Natural killer cell (primary cell): ENCODE measurements around the gene FBXL17. TPM values are rescaled to one million over a fixed set of nuclear protein-coding genes. Genes with fewer than 3 reads are reported as not detected.

Experiments used
- ATAC-seq, 3 donors: fragments of 150-1000 bp in 2 of 3; fragments of 200-7000 bp in 1 of 3; cut with Tn5 transposase; 1 replicate in 1 of 3; 2 replicates in 2 of 3; pipeline ENCODE4 v1.10.0; 2021; ENCODE audit warnings: mild to moderate bottlenecking in 2 of 3, moderate library complexity in 2 of 3
- DNase-seq, 2 donors: peaks; one replicate each; pipeline versions ENCODE4 v3.0.0 to v3.0.0-alpha.2; 2013 to 2021; ENCODE audit warnings: mixed read lengths in 1 of 2
- H3K27ac ChIP-seq: one replicate; pipeline ENCODE4 v1.5.1; 2013; ENCODE audit warnings: mild to moderate bottlenecking, low read length
- H3K27me3 ChIP-seq: one replicate; pipeline ENCODE4 v1.6.1; 2013; ENCODE audit warnings: low read length; ENCODE audit not compliant: control insufficient read depth, insufficient read depth
- H3K36me3 ChIP-seq: one replicate; pipeline ENCODE4 v1.6.1; 2013; ENCODE audit warnings: low read length; ENCODE audit not compliant: control insufficient read depth, insufficient read depth
- H3K4me1 ChIP-seq: one replicate; pipeline ENCODE4 v1.6.1; 2013; ENCODE audit warnings: low read length; ENCODE audit not compliant: control insufficient read depth, insufficient read depth
- H3K4me3 ChIP-seq: one replicate; pipeline ENCODE4 v1.5.1; 2013; ENCODE audit warnings: low read length
- H3K9me3 ChIP-seq: one replicate; pipeline ENCODE4 v1.6.1; 2013; ENCODE audit warnings: low read length; ENCODE audit not compliant: control insufficient read depth, insufficient read depth
- H3K27ac Mint-ChIP-seq, 2 donors: one replicate each; pipeline ENCODE4 v1.8.0; 2022; ENCODE audit warnings: mild to moderate bottlenecking in 2 of 2, mixed read lengths in 2 of 2, moderate library complexity in 1 of 2
- H3K27me3 Mint-ChIP-seq, 2 donors: one replicate each; pipeline ENCODE4 v1.8.0; 2022; ENCODE audit warnings: low read depth in 2 of 2, mixed read lengths in 2 of 2
- H3K36me3 Mint-ChIP-seq: one replicate; pipeline ENCODE4 v1.8.0; 2022; ENCODE audit warnings: mixed read lengths
- H3K4me1 Mint-ChIP-seq, 2 donors: one replicate each; pipeline ENCODE4 v1.8.0; 2022; ENCODE audit warnings: mixed read lengths in 2 of 2
- H3K4me3 Mint-ChIP-seq: one replicate; pipeline ENCODE4 v1.8.0; 2022; ENCODE audit warnings: mild to moderate bottlenecking, moderate library complexity, mixed read lengths
- H3K9me3 Mint-ChIP-seq, 2 donors: one replicate each; pipeline ENCODE4 v1.8.0; 2022; ENCODE audit warnings: mixed read lengths in 2 of 2
- CTCF ChIP-seq: fragments of 200-600 bp; IDR thresholded peaks from one replicate; pipeline ENCODE4 v1.8.0; 2022; ENCODE audit warnings: antibody characterized with exemption
- WGBS: methylation state at CpG from one replicate; pipeline ENCODE4 v1.1.7; 2013; ENCODE audit warnings: missing lambda C conversion rate; ENCODE audit not compliant: insufficient coverage; 5-methylcytosine and 5-hydroxymethylcytosine counted together
- intact Hi-C: fragments of 100-400 bp; cut with micrococcal nuclease; formaldehyde crosslinking; loops from one replicate; pipeline ENCODE4 v1.14.2; 2022
- total RNA-seq, 4 donors: library from RNA; stranded (reverse); fragments of 120-200 nt in 1 of 4; gene quantifications; one replicate each; pipeline versions ENCODE4 v1.2.3 to v1.2.4, GENCODE V29; 2013 to 2022

The FBXL17 gene
- total RNA-seq, 3 donors from 2014 or later (not counting 1 experiment from before 2014, with no cell fraction given): 34.2 to 46.8 (median 34.9) TPM

GRCh38 chr5:108379722-108380530 is 2.0 kb downstream of the FBXL17 start:
- H3K27ac Mint-ChIP-seq: peak overlapping the region; percentile 93 to 94
- H3K4me1 ChIP-seq: peaks cover 8% of the 10 kb centered on the region
- DNase-seq (peak in 1 of 2 donors; percentile 45), ATAC-seq (no peak)
- H3K27me3 ChIP-seq: no peaks in the 10 kb centered on the region
- H3K9me3 Mint-ChIP-seq: peaks cover 3 to 9% of the 10 kb centered on the region in 2 donors
- H3K36me3 Mint-ChIP-seq: peaks cover 21% of the 10 kb centered on the region
- H3K27me3 Mint-ChIP-seq: no peaks in the 10 kb centered on the region
- 20% methylated on average over 5 of the region's 8 CpGs for WGBS
- peak overlapping the region; percentile 88 for H3K4me3 Mint-ChIP-seq
- intact Hi-C loops: loop anchor here (5.0 to 10.0 kb wide), 4 partner anchors 367 to 1307 kb away; partner anchors contain the start of genes FER and MAN2A1
- H3K36me3 ChIP-seq: no peaks in the 10 kb centered on the region
- peaks cover 40 to 43% of the 10 kb centered on the region in 2 donors for H3K4me1 Mint-ChIP-seq
- H3K27ac ChIP-seq: peak overlapping the region; percentile 70
- TF ChIP-seq CTCF: no peak
- H3K4me3 ChIP-seq: peak overlapping the region; percentile 62
- H3K9me3 ChIP-seq: peaks cover 3% of the 10 kb centered on the region

- WGBS: no CpG with 5 or more reads among the region's 1 CpG
- Mint-ChIP-seq H3K9me3 (peaks cover 5 to 23% of the 10 kb centered on the region in 2 donors), H3K4me1 (peaks cover 43 to 53% of the 10 kb centered on the region in 2 donors), H3K4me3 (no peak overlapping the region), H3K36me3 (peaks cover 32% of the 10 kb centered on the region), H3K27ac (no peak overlapping the region), H3K27me3 (no peaks in the 10 kb centered on the region)
- Histone ChIP-seq H3K27me3 (no peaks in the 10 kb centered on the region), H3K4me3 (no peak overlapping the region), H3K9me3 (peaks cover 13% of the 10 kb centered on the region), H3K36me3 (no peaks in the 10 kb centered on the region), H3K27ac (no peak overlapping the region), H3K4me1 (peaks cover 3% of the 10 kb centered on the region)
- intact Hi-C loops: no loop called here
- TF ChIP-seq CTCF: no peak
- ATAC-seq (no peak), DNase-seq (no peak)
These were observed 6.1 kb downstream of the FBXL17 start for GRCh38 chr5:108375768-108376167.

- TF ChIP-seq CTCF: no peak
- peaks cover 40 to 42% of the 10 kb centered on the region in 2 donors for H3K4me1 Mint-ChIP-seq
- DNase-seq (no peak), ATAC-seq (no peak)
- H3K27ac Mint-ChIP-seq: no peak overlapping the region
- Histone ChIP-seq H3K4me1 (no peaks in the 10 kb centered on the region), H3K4me3 (no peak overlapping the region), H3K27ac (no peak overlapping the region), H3K27me3 (no peaks in the 10 kb centered on the region), H3K9me3 (peaks cover 13% of the 10 kb centered on the region), H3K36me3 (no peaks in the 10 kb centered on the region)
- H3K27me3 Mint-ChIP-seq: no peaks in the 10 kb centered on the region
- peaks cover 5 to 23% of the 10 kb centered on the region in 2 donors for H3K9me3 Mint-ChIP-seq
- no peak overlapping the region for H3K4me3 Mint-ChIP-seq
- H3K36me3 Mint-ChIP-seq: peaks cover 32% of the 10 kb centered on the region
- intact Hi-C loops: no loop called here
These were observed 8.5 kb downstream of the FBXL17 start for GRCh38 chr5:108373426-108373825.
